HEK293 (cell line): ENCODE measurements around the gene TYW5.

Source experiments
- BCL11B ChIP-seq: fragments of 450-650 bp; formaldehyde crosslinking; IDR thresholded peaks from 2 replicates; pipeline ENCODE4 v1.5.1; 2016; ENCODE audit warnings: low read depth, missing biosample characterization, missing genetic modification characterization
- YY1 ChIP-seq: fragments of 450-650 bp; formaldehyde crosslinking; IDR thresholded peaks from 2 replicates; pipeline ENCODE4 v1.5.1; 2018; ENCODE audit warnings: missing biosample characterization, missing genetic modification characterization
- ZBTB44 ChIP-seq: fragments of 450-650 bp; IDR thresholded peaks from 2 replicates; pipeline ENCODE4 v1.5.1; 2018; ENCODE audit warnings: missing biosample characterization, mild to moderate bottlenecking, missing genetic modification characterization
- ZNF626 ChIP-seq: fragments of 450-650 bp; sonication (Bioruptor Pico); formaldehyde crosslinking; IDR thresholded peaks from 2 replicates; pipeline ENCODE4 v1.5.1; 2018; ENCODE audit warnings: missing biosample characterization, missing genetic modification characterization, inconsistent platforms
- TF ChIP-seq, protein P1 (sequence below): fragments of 450-650 bp; formaldehyde crosslinking; IDR thresholded peaks from 2 replicates; pipeline ENCODE4 v1.5.1; 2016; ENCODE audit warnings: missing biosample characterization, missing genetic modification characterization
- TF ChIP-seq, protein P2 (sequence below): sonication (generic); formaldehyde crosslinking; IDR thresholded peaks from 2 replicates; pipeline ENCODE4 v1.8.1; 2022; ENCODE audit warnings: mild to moderate bottlenecking, moderate library complexity, missing genetic modification reagents

- TF ChIP-seq YY1 (tag by site-specific recombination), result no peak
- TF ChIP-seq, protein P1, sequence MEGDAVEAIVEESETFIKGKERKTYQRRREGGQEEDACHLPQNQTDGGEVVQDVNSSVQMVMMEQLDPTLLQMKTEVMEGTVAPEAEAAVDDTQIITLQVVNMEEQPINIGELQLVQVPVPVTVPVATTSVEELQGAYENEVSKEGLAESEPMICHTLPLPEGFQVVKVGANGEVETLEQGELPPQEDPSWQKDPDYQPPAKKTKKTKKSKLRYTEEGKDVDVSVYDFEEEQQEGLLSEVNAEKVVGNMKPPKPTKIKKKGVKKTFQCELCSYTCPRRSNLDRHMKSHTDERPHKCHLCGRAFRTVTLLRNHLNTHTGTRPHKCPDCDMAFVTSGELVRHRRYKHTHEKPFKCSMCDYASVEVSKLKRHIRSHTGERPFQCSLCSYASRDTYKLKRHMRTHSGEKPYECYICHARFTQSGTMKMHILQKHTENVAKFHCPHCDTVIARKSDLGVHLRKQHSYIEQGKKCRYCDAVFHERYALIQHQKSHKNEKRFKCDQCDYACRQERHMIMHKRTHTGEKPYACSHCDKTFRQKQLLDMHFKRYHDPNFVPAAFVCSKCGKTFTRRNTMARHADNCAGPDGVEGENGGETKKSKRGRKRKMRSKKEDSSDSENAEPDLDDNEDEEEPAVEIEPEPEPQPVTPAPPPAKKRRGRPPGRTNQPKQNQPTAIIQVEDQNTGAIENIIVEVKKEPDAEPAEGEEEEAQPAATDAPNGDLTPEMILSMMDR, result no peak
- no peak for TF ChIP-seq ZBTB44 (tag by site-specific recombination)
- TF ChIP-seq, protein P2, sequence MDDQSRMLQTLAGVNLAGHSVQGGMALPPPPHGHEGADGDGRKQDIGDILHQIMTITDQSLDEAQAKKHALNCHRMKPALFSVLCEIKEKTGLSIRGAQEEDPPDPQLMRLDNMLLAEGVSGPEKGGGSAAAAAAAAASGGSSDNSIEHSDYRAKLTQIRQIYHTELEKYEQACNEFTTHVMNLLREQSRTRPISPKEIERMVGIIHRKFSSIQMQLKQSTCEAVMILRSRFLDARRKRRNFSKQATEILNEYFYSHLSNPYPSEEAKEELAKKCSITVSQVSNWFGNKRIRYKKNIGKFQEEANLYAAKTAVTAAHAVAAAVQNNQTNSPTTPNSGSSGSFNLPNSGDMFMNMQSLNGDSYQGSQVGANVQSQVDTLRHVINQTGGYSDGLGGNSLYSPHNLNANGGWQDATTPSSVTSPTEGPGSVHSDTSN, result no peak
- TF ChIP-seq ZNF626 (tag by site-specific recombination), result no peak
- no peak for TF ChIP-seq BCL11B (tag by site-specific recombination)
These were observed 11.7 kb upstream of the TYW5 start for GRCh38 chr2:199966976-199967375.
